Neural cell (in vitro differentiated cells): ENCODE data around the gene KRT78. TPM values are rescaled to one million over a fixed set of nuclear protein-coding genes. Genes with fewer than 3 reads are reported as not detected.

Experiments
- H2AFZ ChIP-seq: fragments of 200-600, 300-800 bp; sonication (generic), shearing (Covaris generic); 2 replicates; pipeline ENCODE4 v1.6.0; 2014; ENCODE audit warnings: low read depth, mild to moderate bottlenecking, antibody characterized with exemption, low read length, moderate library complexity
- H3F3A ChIP-seq: fragments of 200-600 bp; shearing (Covaris generic); 2 replicates; pipeline ENCODE4 v1.6.1; 2016; ENCODE audit warnings: mild to moderate bottlenecking, moderate library complexity, mixed read lengths, antibody characterized with exemption, low read length; ENCODE audit not compliant: insufficient read depth, poor library complexity, severe bottlenecking
- H3K27ac ChIP-seq: fragments of 200-600, 300-800 bp; sonication (generic), shearing (Covaris generic); 2 replicates; pipeline ENCODE4 v1.5.1; 2014; ENCODE audit warnings: mild to moderate bottlenecking, low read length, moderate library complexity
- H3K27me3 ChIP-seq: fragments of 300-800, 200-600 bp; sonication (generic), shearing (Covaris generic); 2 replicates; pipeline ENCODE4 v1.6.0; 2014; ENCODE audit warnings: mild to moderate bottlenecking, low read depth, low read length, moderate library complexity; ENCODE audit not compliant: insufficient read depth
- H3K36me3 ChIP-seq: fragments of 300-800, 200-600 bp; sonication (generic), shearing (Covaris generic); 2 replicates; pipeline ENCODE4 v1.5.1; 2014; ENCODE audit warnings: mild to moderate bottlenecking, antibody characterized with exemption, low read length, moderate library complexity; ENCODE audit not compliant: insufficient read depth
- H3K4me2 ChIP-seq: fragments of 300-800, 200-600 bp; sonication (generic), shearing (Covaris generic); 2 replicates; pipeline ENCODE4 v1.6.0; 2014; ENCODE audit warnings: mild to moderate bottlenecking, low read length
- H3K4me3 ChIP-seq: fragments of 300-800, 200-600 bp; sonication (generic), shearing (Covaris generic); 2 replicates; pipeline ENCODE4 v1.5.1; 2014; ENCODE audit warnings: mild to moderate bottlenecking, low read length, moderate library complexity
- H3K79me2 ChIP-seq: fragments of 200-600 bp; shearing (Covaris generic); replicated peaks from 2 replicates; pipeline ENCODE4 v1.6.0; 2014; ENCODE audit warnings: mild to moderate bottlenecking, low read length, moderate library complexity; ENCODE audit not compliant: insufficient read depth
- H3K9ac ChIP-seq: fragments of 300-800, 200-600 bp; sonication (generic), shearing (Covaris generic); 2 replicates; pipeline ENCODE4 v1.6.1; 2016; ENCODE audit warnings: mild to moderate bottlenecking, low read length, mixed read lengths
- H3K9me2 ChIP-seq: fragments of 200-600 bp; shearing (Covaris generic); 2 replicates; pipeline ENCODE4 v1.6.1; 2016; ENCODE audit warnings: mild to moderate bottlenecking, low read length, mixed read lengths; ENCODE audit not compliant: insufficient read depth
- H3K9me3 ChIP-seq: fragments of 200-600, 300-800 bp; sonication (generic), shearing (Covaris generic); 2 replicates; pipeline ENCODE4 v1.6.1; 2016; ENCODE audit warnings: mild to moderate bottlenecking, mixed run types, low read length, moderate library complexity, mixed read lengths
- H4K20me1 ChIP-seq: fragments of 200-600 bp; shearing (Covaris generic); 2 replicates; pipeline ENCODE4 v1.6.1; 2016; ENCODE audit warnings: mild to moderate bottlenecking, mixed run types; ENCODE audit not compliant: insufficient read depth
- CTCF ChIP-seq: fragments of 450-650 bp; IDR thresholded peaks from 2 replicates; pipeline ENCODE4 v1.5.1; 2014; ENCODE audit warnings: antibody characterized with exemption, mild to moderate bottlenecking, moderate library complexity; ENCODE audit not compliant: poor library complexity, severe bottlenecking
- EP300 ChIP-seq: fragments of 450-650 bp; conservative IDR thresholded peaks from 2 replicates; pipeline ENCODE4 v1.6.1; 2014; ENCODE audit warnings: antibody characterized with exemption, mild to moderate bottlenecking, moderate library complexity; ENCODE audit not compliant: poor library complexity, severe bottlenecking
- EZH2 ChIP-seq: fragments of 200-600, 300-800 bp; shearing (Covaris generic), sonication (generic); IDR thresholded peaks from 2 replicates; pipeline ENCODE4 v1.6.1; 2014; ENCODE audit warnings: antibody characterized with exemption, low read length, borderline replicate concordance, mild to moderate bottlenecking; ENCODE audit not compliant: insufficient read depth, poor library complexity, severe bottlenecking
- MXI1 ChIP-seq: fragments of 450-650 bp; conservative IDR thresholded peaks from 2 replicates; pipeline ENCODE4 v1.6.1; 2014; ENCODE audit warnings: antibody characterized with exemption, mild to moderate bottlenecking; ENCODE audit not compliant: poor library complexity, severe bottlenecking
- POLR2AphosphoS5 ChIP-seq: IDR thresholded peaks from 2 replicates; pipeline ENCODE4 v1.6.1; 2012
- RAD21 ChIP-seq: fragments of 450-650 bp; conservative IDR thresholded peaks from 2 replicates; pipeline ENCODE4 v1.6.1; 2014; ENCODE audit warnings: antibody characterized with exemption, mild to moderate bottlenecking, moderate library complexity
- REST ChIP-seq: IDR thresholded peaks from 2 replicates; pipeline ENCODE4 v1.6.1; 2012; ENCODE audit warnings: borderline replicate concordance
- SMC3 ChIP-seq: fragments of 450-650 bp; conservative IDR thresholded peaks from 2 replicates; pipeline ENCODE4 v1.6.1; 2014; ENCODE audit warnings: antibody characterized with exemption, mild to moderate bottlenecking, moderate library complexity; ENCODE audit not compliant: poor library complexity
- TAF1 ChIP-seq: IDR thresholded peaks from 2 replicates; pipeline ENCODE4 v1.6.1; 2012; ENCODE audit warnings: low read depth
- polyA plus RNA-seq: library from polyadenylated mRNA; depleted of rRNA; stranded (reverse); fragments of >200 nt; gene quantifications from 2 replicates; pipeline ENCODE4 v1.2.3, GENCODE V29; 2014

KRT78 gene
- polyA plus RNA-seq, 1 donor from 2014 or later = not detected

DNA sequence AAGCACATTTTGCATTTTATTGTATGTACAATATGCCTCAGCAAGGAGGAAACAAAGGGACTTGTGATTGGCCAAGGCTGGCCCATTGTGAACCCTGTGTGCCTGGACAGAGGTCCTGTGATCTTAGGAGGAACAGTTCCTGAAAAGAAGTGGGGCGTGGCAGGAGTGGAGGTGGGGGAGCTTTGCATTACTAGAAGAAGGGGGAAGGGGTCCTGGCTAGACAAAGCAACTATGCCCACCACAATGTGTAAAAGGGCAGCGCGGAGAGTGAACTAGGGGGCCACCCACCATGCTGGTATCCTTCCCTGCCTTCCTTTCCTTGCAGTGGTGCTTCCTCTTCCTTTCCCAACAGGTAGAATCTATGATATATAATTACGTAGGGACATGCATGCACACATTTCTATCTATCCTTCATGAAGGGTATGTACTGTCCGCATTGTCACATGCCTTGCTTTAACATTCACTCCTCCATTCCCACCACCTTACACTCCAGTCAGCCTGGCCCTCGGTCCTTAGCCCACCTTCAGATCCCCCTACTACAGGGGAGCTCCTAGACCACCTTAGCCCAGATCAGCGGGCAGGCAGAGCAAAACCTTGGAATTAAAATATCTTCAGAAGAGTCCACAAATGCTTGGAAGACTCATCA is 43.5 kb upstream of the KRT78 start:
- no peak overlapping the region for H2AFZ ChIP-seq
- H3K9me2 ChIP-seq = no peaks in the 10 kb centered on the region
- no peak overlapping the region for H3K27ac ChIP-seq
- H4K20me1 ChIP-seq = no peaks in the 10 kb centered on the region
- TF ChIP-seq MXI1 (no peak), CTCF (no peak), EZH2 (no peak), POLR2AphosphoS5 (no peak), TAF1 (no peak), EP300 (no peak), RAD21 (no peak), REST (no peak), SMC3 (no peak)
- H3F3A ChIP-seq = no peaks in the 10 kb centered on the region
- no peak overlapping the region for H3K4me2 ChIP-seq
- H3K9me3 ChIP-seq = no peaks in the 10 kb centered on the region
- no peaks in the 10 kb centered on the region for H3K36me3 ChIP-seq
- no peaks in the 10 kb centered on the region for H3K79me2 ChIP-seq
- H3K4me3 ChIP-seq = no peak overlapping the region
- H3K9ac ChIP-seq = no peak overlapping the region
- no peaks in the 10 kb centered on the region for H3K27me3 ChIP-seq

DNA sequence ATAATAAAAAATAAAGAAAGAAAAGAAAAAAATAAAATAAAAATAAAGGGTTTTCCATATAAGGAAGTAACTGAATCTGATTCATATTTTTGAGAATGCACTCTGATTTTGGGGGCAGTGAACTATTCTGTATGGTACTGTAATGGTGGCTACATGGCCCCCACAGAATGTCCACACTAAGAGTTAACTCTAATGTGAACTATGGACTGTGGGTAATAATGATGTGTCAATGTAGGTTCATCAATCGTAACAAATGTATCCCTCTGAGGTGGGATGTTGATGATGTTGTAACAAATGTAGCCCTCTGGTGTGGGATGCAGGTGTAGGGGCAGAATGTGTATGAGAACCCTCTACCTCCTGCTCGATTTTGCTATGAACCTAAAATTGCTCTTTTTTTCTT is 42.2 kb upstream of the KRT78 start:
- H3K27ac ChIP-seq = no peak overlapping the region
- no peaks in the 10 kb centered on the region for H3K9me3 ChIP-seq
- no peak overlapping the region for H3K9ac ChIP-seq

More for the DNA sequence above, 42.2 kb upstream of the KRT78 start:
- Histone ChIP-seq H3F3A (no peaks in the 10 kb centered on the region), H3K4me3 (no peak overlapping the region), H3K9me2 (no peaks in the 10 kb centered on the region), H3K79me2 (no peaks in the 10 kb centered on the region), H3K4me2 (no peak overlapping the region), H3K36me3 (no peaks in the 10 kb centered on the region), H2AFZ (no peak overlapping the region), H4K20me1 (no peaks in the 10 kb centered on the region), H3K27me3 (no peaks in the 10 kb centered on the region)
- TF ChIP-seq CTCF (no peak), RAD21 (no peak), MXI1 (no peak), REST (no peak), EZH2 (no peak), EP300 (no peak), SMC3 (no peak), POLR2AphosphoS5 (no peak), TAF1 (no peak)
